ENCODE measurements around the gene GFOD2.

The GFOD2 gene

DNA sequence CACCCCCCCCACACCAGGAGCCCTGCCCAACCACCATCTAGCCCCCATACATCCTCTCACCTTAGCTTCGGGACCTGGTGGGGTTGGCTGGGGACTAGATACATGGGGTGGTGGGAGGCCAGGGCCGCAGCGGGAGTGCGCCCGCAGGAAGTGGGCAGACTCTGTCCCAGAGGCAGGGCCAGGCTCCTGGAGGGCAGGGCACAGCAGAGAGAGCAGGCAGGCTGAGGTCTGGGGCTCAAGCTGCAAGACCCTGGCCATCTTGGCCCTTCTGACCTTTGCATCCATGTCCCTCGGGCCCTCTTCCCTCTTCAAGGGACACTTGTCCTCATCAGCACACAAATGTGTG is 55.3 kb downstream of the GFOD2 start:
- TF ChIP-seq, protein P1, sequence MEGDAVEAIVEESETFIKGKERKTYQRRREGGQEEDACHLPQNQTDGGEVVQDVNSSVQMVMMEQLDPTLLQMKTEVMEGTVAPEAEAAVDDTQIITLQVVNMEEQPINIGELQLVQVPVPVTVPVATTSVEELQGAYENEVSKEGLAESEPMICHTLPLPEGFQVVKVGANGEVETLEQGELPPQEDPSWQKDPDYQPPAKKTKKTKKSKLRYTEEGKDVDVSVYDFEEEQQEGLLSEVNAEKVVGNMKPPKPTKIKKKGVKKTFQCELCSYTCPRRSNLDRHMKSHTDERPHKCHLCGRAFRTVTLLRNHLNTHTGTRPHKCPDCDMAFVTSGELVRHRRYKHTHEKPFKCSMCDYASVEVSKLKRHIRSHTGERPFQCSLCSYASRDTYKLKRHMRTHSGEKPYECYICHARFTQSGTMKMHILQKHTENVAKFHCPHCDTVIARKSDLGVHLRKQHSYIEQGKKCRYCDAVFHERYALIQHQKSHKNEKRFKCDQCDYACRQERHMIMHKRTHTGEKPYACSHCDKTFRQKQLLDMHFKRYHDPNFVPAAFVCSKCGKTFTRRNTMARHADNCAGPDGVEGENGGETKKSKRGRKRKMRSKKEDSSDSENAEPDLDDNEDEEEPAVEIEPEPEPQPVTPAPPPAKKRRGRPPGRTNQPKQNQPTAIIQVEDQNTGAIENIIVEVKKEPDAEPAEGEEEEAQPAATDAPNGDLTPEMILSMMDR (IDR thresholded peaks at IDR 0.05; ENCODE audit: low read depth, low read length): no peak
- no peak for TF ChIP-seq EZH2phosphoT487 (IDR thresholded peaks at IDR 0.05; ENCODE audit: low read depth)
- H3K4me1 ChIP-seq (ENCODE audit: low read length): peaks cover 35% of the 10 kb centered on the region
- peaks cover 12% of the 10 kb centered on the region for H3K79me2 ChIP-seq (ENCODE audit: low read length)
- H3K4me2 ChIP-seq (ENCODE audit: low read length): no peak overlapping the region
- no peaks in the 10 kb centered on the region for H3K27me3 ChIP-seq (ENCODE audit: low read depth, low read length)
- no peak overlapping the region for H3K27ac ChIP-seq (ENCODE audit: low read length)
- no peaks in the 10 kb centered on the region for H4K20me1 ChIP-seq (ENCODE audit: insufficient read depth, low read length)
- no peaks in the 10 kb centered on the region for H3K9me3 ChIP-seq (ENCODE audit: insufficient read depth, low read length)
- peaks cover 1% of the 10 kb centered on the region for H3K36me3 ChIP-seq (replicated peaks; ENCODE audit: low read depth, low read length)
- no peak overlapping the region for H2AFZ ChIP-seq (ENCODE audit: low read depth, low read length)
- H3K4me3 ChIP-seq (ENCODE audit: low read length): no peak overlapping the region
- no peak overlapping the region for H3K9ac ChIP-seq (ENCODE audit: low read length)

DNA sequence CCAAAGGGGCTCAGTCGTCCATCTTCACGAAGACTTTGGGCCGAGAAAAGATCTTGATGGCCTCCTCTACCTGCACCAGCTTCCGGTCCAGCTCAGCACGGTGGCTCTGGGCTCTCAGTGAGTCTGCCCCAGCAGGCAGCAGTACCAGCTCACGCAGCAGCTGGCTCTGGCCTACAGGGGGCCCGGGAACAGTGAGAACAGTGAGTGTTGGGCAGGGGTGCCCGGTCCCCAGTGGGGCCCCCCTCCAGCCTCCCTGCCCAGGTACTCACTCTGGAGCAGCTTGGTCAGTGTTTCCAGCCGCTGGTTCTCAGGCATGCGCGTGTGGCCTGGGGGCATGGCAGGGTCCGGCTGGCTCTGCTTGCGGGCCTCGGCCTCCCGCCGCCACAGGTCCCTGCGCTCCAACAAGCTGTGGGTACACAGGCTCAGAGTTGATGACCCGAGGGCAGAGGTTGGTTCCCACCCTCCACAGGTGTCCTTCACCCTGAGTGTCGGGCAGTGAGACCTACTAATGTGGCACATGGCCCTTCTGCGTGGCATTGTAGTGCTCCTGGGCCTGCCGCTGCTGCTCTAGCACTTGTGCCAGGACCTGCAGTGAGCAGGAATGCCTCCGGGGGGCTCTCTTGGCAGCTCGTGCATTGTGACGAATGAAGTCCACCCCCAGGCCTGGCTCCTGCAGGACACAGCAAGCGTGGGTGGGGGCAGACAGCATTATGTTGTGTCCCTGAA is 55.8 kb downstream of the GFOD2 start:
- Histone ChIP-seq H3K4me2 (ENCODE audit: low read length) (no peak overlapping the region), H4K20me1 (ENCODE audit: insufficient read depth, low read length) (no peaks in the 10 kb centered on the region), H3K9ac (ENCODE audit: low read length) (no peak overlapping the region), H3K9me3 (ENCODE audit: insufficient read depth, low read length) (no peaks in the 10 kb centered on the region), H3K79me2 (ENCODE audit: low read length) (peaks cover 17% of the 10 kb centered on the region), H2AFZ (ENCODE audit: low read depth, low read length) (no peak overlapping the region), H3K27ac (ENCODE audit: low read length) (no peak overlapping the region), H3K27me3 (ENCODE audit: low read depth, low read length) (no peaks in the 10 kb centered on the region), H3K4me3 (ENCODE audit: low read length) (no peak overlapping the region), H3K36me3 (replicated peaks; ENCODE audit: low read depth, low read length) (peaks cover 7% of the 10 kb centered on the region), H3K4me1 (ENCODE audit: low read length) (peaks cover 32% of the 10 kb centered on the region)
- TF ChIP-seq, protein P1 (IDR thresholded peaks at IDR 0.05; ENCODE audit: low read depth, low read length): peak; percentile 38
- no peak for TF ChIP-seq EZH2phosphoT487 (IDR thresholded peaks at IDR 0.05; ENCODE audit: low read depth)

DNA sequence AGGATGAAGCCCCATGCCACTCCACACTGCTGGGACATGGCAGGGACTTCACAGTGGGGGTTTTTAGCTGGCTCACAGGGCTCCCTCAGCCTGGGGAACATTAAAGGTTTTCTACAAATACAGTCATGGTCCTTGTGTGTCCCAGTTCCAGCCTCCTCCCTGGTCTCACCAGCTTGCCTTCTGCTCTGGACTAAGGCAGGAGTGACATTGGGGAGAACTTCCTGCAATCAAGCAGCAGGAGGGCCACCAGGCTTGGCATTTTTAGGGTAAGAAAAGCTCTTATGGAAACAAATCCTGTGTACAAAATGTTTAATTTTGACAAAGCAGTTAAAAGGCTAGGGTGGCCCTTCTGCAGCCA is 56.5 kb downstream of the GFOD2 start:
- Histone ChIP-seq H3K79me2 (ENCODE audit: low read length) (peaks cover 19% of the 10 kb centered on the region), H4K20me1 (ENCODE audit: insufficient read depth, low read length) (no peaks in the 10 kb centered on the region), H3K4me1 (ENCODE audit: low read length) (peaks cover 25% of the 10 kb centered on the region), H3K9me3 (ENCODE audit: insufficient read depth, low read length) (no peaks in the 10 kb centered on the region), H3K27ac (ENCODE audit: low read length) (no peak overlapping the region), H3K36me3 (replicated peaks; ENCODE audit: low read depth, low read length) (peaks cover 9% of the 10 kb centered on the region), H3K27me3 (ENCODE audit: low read depth, low read length) (no peaks in the 10 kb centered on the region), H3K4me3 (ENCODE audit: low read length) (no peak overlapping the region), H3K4me2 (ENCODE audit: low read length) (no peak overlapping the region), H2AFZ (ENCODE audit: low read depth, low read length) (no peak overlapping the region), H3K9ac (ENCODE audit: low read length) (no peak overlapping the region)
- TF ChIP-seq, protein P1 (IDR thresholded peaks at IDR 0.05; ENCODE audit: low read depth, low read length): no peak
- no peak for TF ChIP-seq EZH2phosphoT487 (IDR thresholded peaks at IDR 0.05; ENCODE audit: low read depth)

DNA sequence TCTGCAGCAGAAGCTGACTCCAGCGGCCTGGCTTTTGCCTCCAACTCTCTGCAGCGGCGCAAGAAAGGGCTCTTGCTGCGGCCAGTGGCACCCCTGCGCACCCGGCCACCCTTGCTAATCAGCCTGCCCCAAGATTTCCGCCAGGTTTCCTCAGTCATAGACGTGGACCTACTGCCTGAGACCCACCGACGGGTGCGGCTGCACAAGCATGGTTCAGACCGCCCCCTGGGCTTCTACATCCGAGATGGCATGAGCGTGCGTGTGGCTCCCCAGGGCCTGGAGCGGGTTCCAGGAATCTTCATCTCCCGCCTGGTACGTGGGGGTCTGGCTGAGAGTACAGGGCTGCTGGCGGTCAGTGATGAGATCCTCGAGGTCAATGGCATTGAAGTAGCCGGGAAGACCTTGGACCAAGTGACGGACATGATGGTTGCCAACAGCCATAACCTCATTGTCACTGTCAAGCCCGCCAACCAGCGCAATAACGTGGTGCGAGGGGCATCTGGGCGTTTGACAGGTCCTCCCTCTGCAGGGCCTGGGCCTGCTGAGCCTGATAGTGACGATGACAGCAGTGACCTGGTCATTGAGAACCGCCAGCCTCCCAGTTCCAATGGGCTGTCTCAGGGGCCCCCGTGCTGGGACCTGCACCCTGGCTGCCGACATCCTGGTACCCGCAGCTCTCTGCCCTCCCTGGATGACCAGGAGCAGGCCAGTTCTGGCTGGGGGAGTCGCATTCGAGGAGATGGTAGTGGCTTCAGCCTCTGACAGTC is 57.0 kb downstream of the GFOD2 start:
- Histone ChIP-seq H3K4me3 (ENCODE audit: low read length) (no peak overlapping the region), H3K9me3 (ENCODE audit: insufficient read depth, low read length) (no peaks in the 10 kb centered on the region), H3K79me2 (ENCODE audit: low read length) (peaks cover 19% of the 10 kb centered on the region), H3K4me1 (ENCODE audit: low read length) (peaks cover 20% of the 10 kb centered on the region), H3K27me3 (ENCODE audit: low read depth, low read length) (no peaks in the 10 kb centered on the region), H3K4me2 (ENCODE audit: low read length) (no peak overlapping the region), H3K27ac (ENCODE audit: low read length) (no peak overlapping the region), H2AFZ (ENCODE audit: low read depth, low read length) (no peak overlapping the region), H4K20me1 (ENCODE audit: insufficient read depth, low read length) (no peaks in the 10 kb centered on the region), H3K9ac (ENCODE audit: low read length) (no peak overlapping the region), H3K36me3 (replicated peaks; ENCODE audit: low read depth, low read length) (peaks cover 13% of the 10 kb centered on the region)
- TF ChIP-seq, protein P1 (IDR thresholded peaks at IDR 0.05; ENCODE audit: low read depth, low read length): no peak
- no peak for TF ChIP-seq EZH2phosphoT487 (IDR thresholded peaks at IDR 0.05; ENCODE audit: low read depth)

Measured in OCI-LY3 (cell line).